Small intestine (tissue), 7 donors: ENCODE measurements around the gene MARK1. TPM values are rescaled to one million over a fixed set of nuclear protein-coding genes. Genes with fewer than 3 reads are reported as not detected.

Experiments used
- DNase-seq, 2 donors: peaks; one replicate each; pipeline versions ENCODE4 v3.0.0 to v3.0.0-alpha.2; 2013
- FAIRE-seq: peaks from 2 replicates; lab custom pipeline; 2012; peaks lifted over from hg19 to GRCh38; lab: Jason Lieb, UNC
- H3K27ac ChIP-seq, 3 donors: one replicate each; pipeline ENCODE4 v1.5.1; 2013; ENCODE audit warnings: low read length in 2 of 3, mild to moderate bottlenecking in 2 of 3, control low read depth in 1 of 3, inconsistent platforms in 1 of 3, low read depth in 1 of 3, moderate library complexity in 1 of 3
- H3K27me3 ChIP-seq, 3 donors: one replicate each; pipeline ENCODE4 v1.6.1; 2013; ENCODE audit warnings: low read length in 3 of 3, inconsistent platforms in 1 of 3; ENCODE audit not compliant: control insufficient read depth in 3 of 3, insufficient read depth in 3 of 3
- H3K36me3 ChIP-seq, 3 donors: one replicate each; pipeline ENCODE4 v1.6.1; 2013; ENCODE audit warnings: low read length in 3 of 3, inconsistent platforms in 1 of 3, low read depth in 1 of 3, mild to moderate bottlenecking in 1 of 3, moderate library complexity in 1 of 3; ENCODE audit not compliant: control insufficient read depth in 3 of 3, insufficient read depth in 2 of 3
- H3K4me1 ChIP-seq, 3 donors: one replicate each; pipeline ENCODE4 v1.6.1; 2013; ENCODE audit warnings: low read length in 2 of 3, inconsistent platforms in 1 of 3, low read depth in 1 of 3, mild to moderate bottlenecking in 1 of 3, moderate library complexity in 1 of 3; ENCODE audit not compliant: control insufficient read depth in 3 of 3, insufficient read depth in 2 of 3
- H3K4me3 ChIP-seq, 3 donors: one replicate each; pipeline ENCODE4 v1.5.1; 2013; ENCODE audit warnings: low read length in 3 of 3, control low read depth in 1 of 3, inconsistent platforms in 1 of 3, low read depth in 1 of 3, mild to moderate bottlenecking in 1 of 3, moderate library complexity in 1 of 3
- H3K9me3 ChIP-seq, 2 donors: one replicate each; pipeline ENCODE4 v1.6.1; 2013; ENCODE audit warnings: low read depth in 1 of 2, low read length in 1 of 2; ENCODE audit not compliant: control insufficient read depth in 2 of 2, insufficient read depth in 1 of 2
- WGBS, 3 donors: extraction: QIAGEN DNeasy Blood & Tissue Kit; methylation state at CpG; one replicate each; pipeline ENCODE4 v1.1.7; 2013; 5-methylcytosine and 5-hydroxymethylcytosine counted together
- polyA plus RNA-seq, 4 donors: library from polyadenylated mRNA; stranded (reverse) in 3 of 4; unstranded in 1 of 4; fragments of 200-250 nt in 3 of 4; fragments of 120-200 nt in 1 of 4; gene quantifications; one replicate each; pipeline versions ENCODE4 v1.2.1 to v1.2.3, GENCODE V29; 2013
- donor health status: healthy with polysubstance abuse.
- donor health status: control.
- donor health status: control.
- donor health status: Bipolar disorder and iron deficiency.
- donor health status: healthy.

MARK1 gene
- polyA plus RNA-seq, 4 donors, result under 0.01 to 2.1 (median 1.0) TPM

- Histone ChIP-seq H3K27me3 (peaks cover 0 to 2% (median 0%) of the 10 kb centered on the region in 3 donors), H3K9me3 (peaks cover 0 to 5% of the 10 kb centered on the region in 2 donors), H3K27ac (peak overlapping the region; percentile 44 to 74 (median 57)), H3K4me1 (peaks cover 0 to 38% (median 19%) of the 10 kb centered on the region in 3 donors), H3K4me3 (no peak overlapping the region), H3K36me3 (no peaks in the 10 kb centered on the region)
- DNase-seq (peak in 1 of 2 donors; percentile 53), FAIRE-seq (no peak)
- 26 to 56% (median 33%) methylated on average over 9 of the region's 9 CpGs for WGBS, 3 donors
These were observed 178.5 kb downstream of the MARK1 start for GRCh38 chr1:220706480-220706879.

GRCh38 chr1:220707160-220707559 lies 179.2 kb downstream of the MARK1 start:
- peaks cover 0 to 40% (median 19%) of the 10 kb centered on the region in 3 donors for H3K4me1 ChIP-seq
- H3K9me3 ChIP-seq, result peaks cover 0 to 5% of the 10 kb centered on the region in 2 donors
- 66 to 83% (median 76%) methylated on average over 10 of the region's 10 CpGs for WGBS, 3 donors
- no peak for DNase-seq
- H3K27ac ChIP-seq, result peak overlapping the region in 1 of 3 donors; percentile 74
- FAIRE-seq, result no peak
- H3K36me3 ChIP-seq, result no peaks in the 10 kb centered on the region
- peaks cover 0 to 2% (median 0%) of the 10 kb centered on the region in 3 donors for H3K27me3 ChIP-seq
- no peak overlapping the region for H3K4me3 ChIP-seq

GRCh38 chr1:220708244-220708643 lies 180.3 kb downstream of the MARK1 start:
- Histone ChIP-seq H3K4me3 (no peak overlapping the region), H3K9me3 (peaks cover 0 to 5% of the 10 kb centered on the region in 2 donors), H3K4me1 (peaks cover 0 to 40% (median 19%) of the 10 kb centered on the region in 3 donors), H3K27ac (no peak overlapping the region), H3K36me3 (no peaks in the 10 kb centered on the region), H3K27me3 (no peaks in the 10 kb centered on the region)
- FAIRE-seq (no peak), DNase-seq (peak in 1 of 2 donors; percentile 33)
- WGBS, 3 donors, result 51 to 78% (median 77%) methylated on average over 4 of the region's 4 CpGs

- H3K4me1 ChIP-seq, result peaks cover 0 to 40% (median 19%) of the 10 kb centered on the region in 3 donors
- peaks cover 0 to 5% of the 10 kb centered on the region in 2 donors for H3K9me3 ChIP-seq
- peak overlapping the region; percentile 36 to 57 (median 51) for H3K27ac ChIP-seq
- H3K36me3 ChIP-seq, result no peaks in the 10 kb centered on the region
- FAIRE-seq (no peak), DNase-seq (peak; percentile 67 to 94)
- 9 to 49% (median 25%) methylated on average over 9 of the region's 9 CpGs for WGBS, 3 donors
- H3K27me3 ChIP-seq, result no peaks in the 10 kb centered on the region
- no peak overlapping the region for H3K4me3 ChIP-seq
These were observed 181.2 kb downstream of the MARK1 start for GRCh38 chr1:220708936-220709801.

GRCh38 chr1:220710333-220710732 lies 182.4 kb downstream of the MARK1 start:
- Histone ChIP-seq H3K4me1 (peaks cover 0 to 33% (median 14%) of the 10 kb centered on the region in 3 donors), H3K4me3 (no peak overlapping the region), H3K9me3 (peaks cover 0 to 10% of the 10 kb centered on the region in 2 donors), H3K27ac (no peak overlapping the region), H3K36me3 (no peaks in the 10 kb centered on the region), H3K27me3 (no peaks in the 10 kb centered on the region)
- DNase-seq (no peak), FAIRE-seq (no peak)
- 70 to 78% (median 72%) methylated on average over 4 of the region's 4 CpGs for WGBS, 3 donors

GRCh38 chr1:220711056-220711809 lies 183.3 kb downstream of the MARK1 start:
- peaks cover 0 to 24% (median 12%) of the 10 kb centered on the region in 3 donors for H3K4me1 ChIP-seq
- no peaks in the 10 kb centered on the region for H3K36me3 ChIP-seq
- no peaks in the 10 kb centered on the region for H3K27me3 ChIP-seq
- H3K27ac ChIP-seq, result no peak overlapping the region
- H3K4me3 ChIP-seq, result no peak overlapping the region
- no peak for DNase-seq
- no peak for FAIRE-seq
- WGBS, 3 donors, result 70 to 73% (median 72%) methylated on average over 9 of the region's 9 CpGs
- peaks cover 0 to 10% of the 10 kb centered on the region in 2 donors for H3K9me3 ChIP-seq

Other genes with a start within 250 kb of the MARK1 start
- 100 to 1,000 TPM in 3 of 4 donors, 10 to 100 TPM in 1; 60.5 to 456 (median 232) TPM for gene C1orf115, start 162.2 kb downstream of the MARK1 start, polyA plus RNA-seq
- 10 to 100 TPM; 31.8 to 93.5 (median 83.3) TPM for gene MTARC2, start 220.2 kb downstream of the MARK1 start, polyA plus RNA-seq